SK-N-SH (cell line): Measurements from ENCODE around the gene HPCAL1. TPM values are rescaled to one million over a fixed set of nuclear protein-coding genes. Genes with fewer than 3 reads are reported as not detected.

Experiments
- CTCF ChIA-PET: fragments of 300-600, 350-600 bp; formaldehyde crosslinking; extraction: SDS; loops from one replicate; lab custom pipeline; 2021; lab: Yijun Ruan, JAX
- POLR2A ChIA-PET: fragments of 350-600 bp; sonication (Branson Sonifier 250); formaldehyde crosslinking; extraction: SDS; loops from one replicate; lab custom pipeline; 2020; ENCODE audit warnings: antibody characterized with exemption, inconsistent platforms; lab: Yijun Ruan, JAX
- DNase-seq: peaks from one replicate; pipeline ENCODE4 v3.0.0; 2012
- H2AFZ ChIP-seq: fragments of 200-600 bp; sonication (generic); 2 replicates; pipeline ENCODE4 v1.8.1; 2016; ENCODE audit warnings: antibody characterized with exemption, mild to moderate bottlenecking, low read depth
- H3F3A ChIP-seq: fragments of 200-600 bp; sonication (generic); replicated peaks from 2 replicates; pipeline ENCODE3; 2016; ENCODE audit warnings: antibody characterized with exemption, mild to moderate bottlenecking; ENCODE audit not compliant: insufficient read depth
- H3K27ac ChIP-seq, 2 experiments: fragments of 200-500 bp in 1 of 2; fragments of 200-600 bp in 1 of 2; sonication (Bioruptor generic) in 1 of 2; sonication (generic), shearing (Covaris generic) in 1 of 2; 2 replicates each; pipeline versions ENCODE4 v1.5.1 to v1.6.1; 2014 to 2016; ENCODE audit warnings: low read depth in 2 of 2, inconsistent platforms in 1 of 2, low read length in 1 of 2, mild to moderate bottlenecking in 1 of 2, mixed read lengths in 1 of 2
- H3K27me3 ChIP-seq: fragments of 200-600 bp; sonication (generic), shearing (Covaris generic); 2 replicates; pipeline ENCODE4 v1.6.1; 2016; ENCODE audit warnings: mixed run types; ENCODE audit not compliant: insufficient read depth
- H3K36me3 ChIP-seq, 2 experiments: fragments of 200-500 bp in 1 of 2; fragments of 200-600 bp in 1 of 2; sonication (Bioruptor generic) in 1 of 2; sonication (generic) in 1 of 2; replicated peaks in 1 of 2; 2 replicates each; pipeline versions ENCODE3 to v1.5.1; 2014 to 2016; ENCODE audit warnings: low read length in 1 of 2, mild to moderate bottlenecking in 1 of 2; ENCODE audit not compliant: insufficient read depth in 2 of 2, control insufficient read depth in 1 of 2
- H3K4me1 ChIP-seq, 2 experiments: fragments of 200-500 bp in 1 of 2; fragments of 200-600 bp in 1 of 2; sonication (Bioruptor generic) in 1 of 2; sonication (generic), shearing (Covaris generic) in 1 of 2; 2 replicates each; pipeline versions ENCODE4 v1.5.1 to v1.6.1; 2014 to 2016; ENCODE audit warnings: low read depth in 1 of 2, low read length in 1 of 2, mixed run types in 1 of 2; ENCODE audit not compliant: insufficient read depth in 2 of 2, control insufficient read depth in 1 of 2
- H3K4me2 ChIP-seq: fragments of 200-600 bp; sonication (generic), shearing (Covaris generic); 2 replicates; pipeline ENCODE4 v1.6.1; 2017; ENCODE audit warnings: mixed run types
- H3K4me3 ChIP-seq, 2 experiments: fragments of 200-500 bp in 1 of 2; fragments of 200-600 bp in 1 of 2; sonication (Bioruptor generic) in 1 of 2; sonication (generic), shearing (Covaris generic) in 1 of 2; 2 replicates each; pipeline versions ENCODE4 v1.5.1 to v1.8.1; 2014 to 2016; ENCODE audit warnings: low read depth in 2 of 2, inconsistent platforms in 1 of 2, low read length in 1 of 2, mild to moderate bottlenecking in 1 of 2, mixed read lengths in 1 of 2, moderate library complexity in 1 of 2
- H3K79me2 ChIP-seq: fragments of 200-600 bp; sonication (generic); 2 replicates; pipeline ENCODE4 v1.8.1; 2017; ENCODE audit warnings: mild to moderate bottlenecking; ENCODE audit not compliant: insufficient read depth
- H3K9ac ChIP-seq: fragments of 200-600 bp; sonication (generic); 2 replicates; pipeline ENCODE4 v1.6.1; 2017; ENCODE audit warnings: mixed run types
- H3K9me2 ChIP-seq: fragments of 200-600 bp; sonication (generic); 2 replicates; pipeline ENCODE4 v1.6.1; 2017; ENCODE audit warnings: mixed run types
- H3K9me3 ChIP-seq: fragments of 200-600 bp; sonication (generic); 2 replicates; pipeline ENCODE4 v1.6.1; 2017; ENCODE audit warnings: mixed run types, mild to moderate bottlenecking, moderate library complexity
- H4K20me1 ChIP-seq: fragments of 200-600 bp; sonication (generic); 2 replicates; pipeline ENCODE4 v1.6.1; 2017; ENCODE audit warnings: mild to moderate bottlenecking, mixed run types; ENCODE audit not compliant: insufficient read depth
- CHD2 ChIP-seq: fragments of 150-350 bp; IDR thresholded peaks from 2 replicates; pipeline ENCODE4 v1.6.1; 2018; ENCODE audit warnings: low read length; ENCODE audit not compliant: partially characterized antibody
- EP300 ChIP-seq, 2 experiments: IDR thresholded peaks; 2 replicates each; pipeline versions ENCODE4 v1.4.0 to v1.6.1; 2012; ENCODE audit warnings: borderline replicate concordance in 1 of 2, low read depth in 1 of 2, low read length in 1 of 2
- FOXJ3 ChIP-seq: sonication (generic); formaldehyde crosslinking; IDR thresholded peaks from 2 replicates; pipeline ENCODE4 v1.5.1; 2020; ENCODE audit warnings: mild to moderate bottlenecking, missing genetic modification reagents
- GATA2 ChIP-seq: sonication (generic); formaldehyde crosslinking; IDR thresholded peaks from 2 replicates; pipeline ENCODE4 v1.5.0; 2020; ENCODE audit warnings: mild to moderate bottlenecking, missing genetic modification reagents
- MXI1 ChIP-seq: IDR thresholded peaks from 2 replicates; pipeline ENCODE4 v1.6.1; 2012; ENCODE audit warnings: mild to moderate bottlenecking, low read depth, low read length, improper control_type of control experiment
- RCOR1 ChIP-seq: fragments of 150-350 bp; IDR thresholded peaks from 2 replicates; pipeline ENCODE4 v1.6.1; 2017; ENCODE audit warnings: antibody characterized with exemption, low read length
- RFX5 ChIP-seq: IDR thresholded peaks from 2 replicates; pipeline ENCODE4 v1.6.1; 2012; ENCODE audit warnings: mild to moderate bottlenecking, improper control_type of control experiment, low read length
- TCF12 ChIP-seq: IDR thresholded peaks from 2 replicates; pipeline ENCODE4 v1.4.0; 2012
- TEAD4 ChIP-seq: IDR thresholded peaks from 2 replicates; pipeline ENCODE4 v1.4.0; 2012; ENCODE audit warnings: mild to moderate bottlenecking, borderline replicate concordance; ENCODE audit not compliant: insufficient read depth
- WGBS: methylation state at CpG from one replicate; pipeline ENCODE4 v1.1.6; 2017; ENCODE audit warnings: low lambda C conversion rate; 5-methylcytosine and 5-hydroxymethylcytosine counted together
- polyA plus RNA-seq, 3 experiments: library from polyadenylated mRNA; depleted of rRNA; stranded (reverse); fragments of >200 nt; gene quantifications; 2 replicates each; pipeline ENCODE4 v1.2.3, GENCODE V29; 2012
- TF ChIP-seq, protein P1 (sequence below): IDR thresholded peaks from 2 replicates; pipeline ENCODE4 v1.6.1; 2012; ENCODE audit warnings: mild to moderate bottlenecking, low read depth, low read length, moderate library complexity
- TF ChIP-seq, protein P2 (sequence below): fragments of 150-350 bp; IDR thresholded peaks from 2 replicates; pipeline ENCODE4 v1.6.1; 2016; ENCODE audit warnings: mild to moderate bottlenecking, low read depth, low read length

HPCAL1 gene
- polyA plus RNA-seq, 1 of the 3 experiments (the other 2 are of a cell fraction): 77.0 TPM

DNA sequence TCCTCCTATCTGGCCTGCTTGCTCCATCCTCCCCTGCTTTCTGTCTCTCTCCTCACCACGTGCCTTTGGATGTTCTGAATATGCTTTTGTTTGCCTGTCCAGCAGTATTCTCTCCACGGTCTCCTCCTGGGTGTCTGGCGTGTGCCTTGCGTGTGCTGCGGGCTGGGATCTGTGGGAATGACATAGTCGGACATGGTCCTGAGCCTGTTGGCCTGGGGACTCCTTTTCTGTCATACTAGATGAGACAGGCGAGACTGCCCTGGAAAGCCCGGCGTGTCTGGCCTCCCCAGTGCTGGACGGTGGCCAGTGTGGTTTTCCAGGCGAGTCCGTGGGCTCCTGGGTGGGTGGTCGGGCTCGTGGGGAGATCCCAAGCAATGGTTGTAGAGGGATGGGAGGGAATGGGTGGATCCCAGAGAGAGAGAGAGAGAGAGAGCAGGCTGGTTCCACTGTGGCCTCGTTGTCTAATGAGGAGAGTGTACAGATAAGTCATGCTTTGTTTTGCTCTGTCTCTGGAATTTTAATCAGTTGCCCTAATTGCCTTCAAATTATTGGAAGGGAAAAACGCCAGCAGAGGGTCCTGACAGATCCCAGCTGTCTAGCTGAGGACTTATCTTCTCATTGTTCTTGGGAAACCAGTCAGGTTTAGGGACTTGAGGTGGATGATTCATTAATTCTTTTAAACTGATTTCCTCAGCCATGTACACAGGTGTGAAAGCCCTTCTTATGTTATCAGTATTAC, 58.3 kb downstream of the HPCAL1 start:
- H3K4me2 ChIP-seq: peak overlapping the region; percentile 2; the same call in 1 of the 2 replicates
- no peaks in the 10 kb centered on the region for H3K9me2 ChIP-seq
- H3K79me2 ChIP-seq: no peaks in the 10 kb centered on the region
- no peak overlapping the region for H3K4me3 ChIP-seq
- H3K9me3 ChIP-seq: no peaks in the 10 kb centered on the region
- no peaks in the 10 kb centered on the region for H3F3A ChIP-seq
- H3K27ac ChIP-seq: peak overlapping the region in 1 of 2 experiments; percentile 69; a peak in 2 of 4 replicates
- H3K27me3 ChIP-seq: no peaks in the 10 kb centered on the region
- H3K36me3 ChIP-seq: no peaks in the 10 kb centered on the region
- POLR2A ChIA-PET: no interaction called here
- no peak overlapping the region for H2AFZ ChIP-seq
- peaks cover 10 to 75% of the 10 kb centered on the region in 2 experiments; a peak in 2 of 4 replicates for H3K4me1 ChIP-seq
- peak; percentile 81 for DNase-seq
- CTCF ChIA-PET: interaction anchor here (1.2 to 3.7 kb wide), 8 partner anchors 14 to 74 kb away, joined by 4 to 20 read pairs (median 6); partner anchors contain the start of gene HPCAL1
- no peak overlapping the region for H3K9ac ChIP-seq
- 57% methylated on average over 16 of the region's 16 CpGs for WGBS
- TF ChIP-seq, protein P1, sequence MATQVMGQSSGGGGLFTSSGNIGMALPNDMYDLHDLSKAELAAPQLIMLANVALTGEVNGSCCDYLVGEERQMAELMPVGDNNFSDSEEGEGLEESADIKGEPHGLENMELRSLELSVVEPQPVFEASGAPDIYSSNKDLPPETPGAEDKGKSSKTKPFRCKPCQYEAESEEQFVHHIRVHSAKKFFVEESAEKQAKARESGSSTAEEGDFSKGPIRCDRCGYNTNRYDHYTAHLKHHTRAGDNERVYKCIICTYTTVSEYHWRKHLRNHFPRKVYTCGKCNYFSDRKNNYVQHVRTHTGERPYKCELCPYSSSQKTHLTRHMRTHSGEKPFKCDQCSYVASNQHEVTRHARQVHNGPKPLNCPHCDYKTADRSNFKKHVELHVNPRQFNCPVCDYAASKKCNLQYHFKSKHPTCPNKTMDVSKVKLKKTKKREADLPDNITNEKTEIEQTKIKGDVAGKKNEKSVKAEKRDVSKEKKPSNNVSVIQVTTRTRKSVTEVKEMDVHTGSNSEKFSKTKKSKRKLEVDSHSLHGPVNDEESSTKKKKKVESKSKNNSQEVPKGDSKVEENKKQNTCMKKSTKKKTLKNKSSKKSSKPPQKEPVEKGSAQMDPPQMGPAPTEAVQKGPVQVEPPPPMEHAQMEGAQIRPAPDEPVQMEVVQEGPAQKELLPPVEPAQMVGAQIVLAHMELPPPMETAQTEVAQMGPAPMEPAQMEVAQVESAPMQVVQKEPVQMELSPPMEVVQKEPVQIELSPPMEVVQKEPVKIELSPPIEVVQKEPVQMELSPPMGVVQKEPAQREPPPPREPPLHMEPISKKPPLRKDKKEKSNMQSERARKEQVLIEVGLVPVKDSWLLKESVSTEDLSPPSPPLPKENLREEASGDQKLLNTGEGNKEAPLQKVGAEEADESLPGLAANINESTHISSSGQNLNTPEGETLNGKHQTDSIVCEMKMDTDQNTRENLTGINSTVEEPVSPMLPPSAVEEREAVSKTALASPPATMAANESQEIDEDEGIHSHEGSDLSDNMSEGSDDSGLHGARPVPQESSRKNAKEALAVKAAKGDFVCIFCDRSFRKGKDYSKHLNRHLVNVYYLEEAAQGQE: no peak
- TF ChIP-seq FOXJ3 (CRISPR knock-in tag) (peak; percentile 46; the same call in 1 of the 2 replicates), RCOR1 (peak; percentile 67; the same call in 1 of the 2 replicates), TEAD4 (no peak), GATA2 (0 out of 2 replicates have a peak, but pooled peaks have one; percentile 5), TCF12 (no peak), EP300 (IDR thresholded peaks at IDR 0.05; ENCODE audit: borderline replicate concordance in 1 of 2, low read depth in 1 of 2, low read length in 1 of 2) (peak in 1 of 2 experiments; percentile 44; a peak in 1 of 4 replicates), RFX5 (no peak), MXI1 (0 out of 2 replicates have a peak, but pooled peaks have one; percentile 5), CHD2 (no peak)
- TF ChIP-seq, protein P2, sequence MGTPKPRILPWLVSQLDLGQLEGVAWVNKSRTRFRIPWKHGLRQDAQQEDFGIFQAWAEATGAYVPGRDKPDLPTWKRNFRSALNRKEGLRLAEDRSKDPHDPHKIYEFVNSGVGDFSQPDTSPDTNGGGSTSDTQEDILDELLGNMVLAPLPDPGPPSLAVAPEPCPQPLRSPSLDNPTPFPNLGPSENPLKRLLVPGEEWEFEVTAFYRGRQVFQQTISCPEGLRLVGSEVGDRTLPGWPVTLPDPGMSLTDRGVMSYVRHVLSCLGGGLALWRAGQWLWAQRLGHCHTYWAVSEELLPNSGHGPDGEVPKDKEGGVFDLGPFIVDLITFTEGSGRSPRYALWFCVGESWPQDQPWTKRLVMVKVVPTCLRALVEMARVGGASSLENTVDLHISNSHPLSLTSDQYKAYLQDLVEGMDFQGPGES: no peak
- TF ChIP-seq, all 33 proteins: peak for 5
- H4K20me1 ChIP-seq: peaks cover 8% of the 10 kb centered on the region; the same call in 1 of the 2 replicates
